Mucosa of rectum (tissue), 2 donors: ENCODE measurements around the gene SLC17A8.
"Not testable (repeated sequence)": the region's sequence is repeated elsewhere in the genome, so short reads cannot be mapped to it uniquely, and the experiment has no call there.

Source experiments
- H3K27ac ChIP-seq, 2 donors: one replicate each; pipeline ENCODE4 v1.7.0; 2013; ENCODE audit warnings: inconsistent platforms in 2 of 2, low read depth in 2 of 2, low read length in 2 of 2
- H3K27me3 ChIP-seq, 2 donors: one replicate each; pipeline ENCODE4 v1.7.0; 2013; ENCODE audit warnings: low read length in 2 of 2; ENCODE audit not compliant: control insufficient read depth in 2 of 2, insufficient read depth in 2 of 2
- H3K36me3 ChIP-seq, 2 donors: one replicate each; pipeline ENCODE4 v1.7.0; 2013; ENCODE audit warnings: low read length in 2 of 2; ENCODE audit not compliant: control insufficient read depth in 2 of 2, insufficient read depth in 2 of 2
- H3K4me1 ChIP-seq, 2 donors: one replicate each; pipeline ENCODE4 v1.7.0; 2013; ENCODE audit warnings: low read length in 2 of 2, mild to moderate bottlenecking in 1 of 2; ENCODE audit not compliant: control insufficient read depth in 2 of 2, insufficient read depth in 2 of 2
- H3K4me3 ChIP-seq, 2 donors: one replicate each; pipeline ENCODE4 v1.7.0; 2013; ENCODE audit warnings: low read length in 2 of 2
- H3K9ac ChIP-seq, 2 donors: one replicate each; pipeline ENCODE4 v1.7.0; 2013; ENCODE audit warnings: low read length in 2 of 2, low read depth in 1 of 2, mild to moderate bottlenecking in 1 of 2
- H3K9me3 ChIP-seq, 2 donors: one replicate each; pipeline ENCODE4 v1.7.0; 2013; ENCODE audit warnings: low read length in 2 of 2; ENCODE audit not compliant: control insufficient read depth in 2 of 2
- donor health status: healthy.
- donor health status: Normal muscosa, but diverticular disease.

Gene SLC17A8

GRCh38 chr12:100356644-100357223, at the start of gene SLC17A8:
Gene SLC17A8, plus strand, starts transcription at chr12:100357074. Its CDS starts 318 bp downstream, at chr12:100357392.
- Histone ChIP-seq H3K9me3 (no peaks in the 10 kb centered on the region), H3K27me3 (no peaks in the 10 kb centered on the region), H3K4me3 (peak within 1 kb of the TSS; percentile 21 to 22), H3K9ac (peak within 1 kb of the TSS in 1 of 2 donors; percentile 27), H3K27ac (no peak within 1 kb of the TSS), H3K36me3 (no peaks in the 10 kb centered on the region), H3K4me1 (peaks cover 0 to 12% of the 10 kb centered on the region in 2 donors)

DNA sequence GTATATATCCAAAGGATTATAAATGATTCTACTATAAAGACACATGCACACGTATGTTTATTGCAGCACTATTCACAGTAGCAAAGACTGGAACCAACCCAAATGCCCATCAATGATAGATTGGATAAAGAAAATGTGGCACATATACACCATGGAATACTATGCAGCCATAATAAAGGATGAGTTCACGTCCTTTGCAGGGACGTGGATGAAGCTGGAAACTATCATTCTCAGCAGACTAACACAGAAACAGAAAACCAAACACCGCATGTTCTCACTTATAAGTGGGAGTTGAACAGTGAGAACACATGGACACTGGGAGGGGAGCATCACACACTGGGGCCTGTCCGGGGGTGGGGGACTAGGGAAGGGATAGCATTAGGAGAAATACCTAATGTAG, 48.7 kb upstream of the SLC17A8 start:
- H3K27ac ChIP-seq, H3K4me3 ChIP-seq: not testable (repeated sequence)
- H3K36me3 ChIP-seq = peaks cover 21 to 38% of the 10 kb centered on the region in 2 donors

GRCh38 chr12:100311317-100311716, 45.6 kb upstream of the SLC17A8 start:
- Histone ChIP-seq H3K9me3 (no peaks in the 10 kb centered on the region), H3K27me3 (no peaks in the 10 kb centered on the region), H3K36me3 (peaks cover 32 to 37% of the 10 kb centered on the region in 2 donors), H3K4me3 (no peak overlapping the region), H3K27ac (no peak overlapping the region), H3K4me1 (no peaks in the 10 kb centered on the region), H3K9ac (no peak overlapping the region)

More for the DNA sequence above, 48.7 kb upstream of the SLC17A8 start:
- H3K27me3 ChIP-seq, H3K4me1 ChIP-seq, H3K9me3 ChIP-seq, H3K9ac ChIP-seq: not testable (repeated sequence)

DNA sequence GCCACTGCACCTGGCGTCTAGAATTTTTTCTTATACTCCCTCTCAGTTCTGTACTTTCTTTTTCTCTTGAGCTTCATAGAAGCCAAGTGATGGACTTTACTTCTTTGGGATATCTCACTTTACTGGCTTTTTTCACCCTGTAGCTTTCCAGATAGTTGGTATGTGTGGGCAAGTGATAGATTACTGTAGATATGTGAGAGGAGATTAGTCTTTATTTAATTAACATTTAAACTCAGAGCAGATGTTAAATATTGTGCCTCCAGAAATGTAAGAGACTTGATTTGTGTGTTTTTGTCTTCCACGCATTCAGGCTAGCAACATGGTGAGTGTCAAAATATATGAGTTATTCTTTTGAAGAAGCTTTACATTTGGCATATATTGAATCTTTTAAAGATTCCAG, 39.5 kb upstream of the SLC17A8 start:
- Histone ChIP-seq H3K27ac (no peak overlapping the region), H3K4me1 (no peaks in the 10 kb centered on the region), H3K9me3 (no peaks in the 10 kb centered on the region), H3K27me3 (no peaks in the 10 kb centered on the region), H3K9ac (no peak overlapping the region), H3K36me3 (peaks cover 32 to 41% of the 10 kb centered on the region in 2 donors), H3K4me3 (no peak overlapping the region)

DNA sequence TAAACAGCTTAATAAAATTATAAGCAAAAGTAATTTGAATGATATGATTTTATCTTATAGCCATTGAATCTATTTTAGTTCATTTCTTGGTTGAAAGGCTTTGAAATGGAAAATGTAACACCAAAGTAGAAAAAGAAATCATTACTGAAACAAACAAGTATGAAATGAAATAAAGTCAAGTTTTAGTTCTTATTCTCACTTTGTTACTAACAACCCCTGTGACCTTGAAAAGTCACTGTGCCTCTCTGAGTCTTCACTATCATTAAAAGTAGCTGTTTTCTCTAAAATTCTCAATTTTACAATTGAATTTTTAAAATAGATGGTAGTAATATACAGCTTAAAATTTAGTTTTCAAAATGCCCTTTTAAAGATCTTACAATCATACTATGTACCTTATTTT, 32.4 kb upstream of the SLC17A8 start:
- no peaks in the 10 kb centered on the region for H3K9me3 ChIP-seq
- H3K27me3 ChIP-seq = no peaks in the 10 kb centered on the region
- H3K36me3 ChIP-seq = peaks cover 26 to 27% of the 10 kb centered on the region in 2 donors
- no peak overlapping the region for H3K9ac ChIP-seq
- H3K4me1 ChIP-seq = no peaks in the 10 kb centered on the region
- H3K27ac ChIP-seq = no peak overlapping the region
- no peak overlapping the region for H3K4me3 ChIP-seq

DNA sequence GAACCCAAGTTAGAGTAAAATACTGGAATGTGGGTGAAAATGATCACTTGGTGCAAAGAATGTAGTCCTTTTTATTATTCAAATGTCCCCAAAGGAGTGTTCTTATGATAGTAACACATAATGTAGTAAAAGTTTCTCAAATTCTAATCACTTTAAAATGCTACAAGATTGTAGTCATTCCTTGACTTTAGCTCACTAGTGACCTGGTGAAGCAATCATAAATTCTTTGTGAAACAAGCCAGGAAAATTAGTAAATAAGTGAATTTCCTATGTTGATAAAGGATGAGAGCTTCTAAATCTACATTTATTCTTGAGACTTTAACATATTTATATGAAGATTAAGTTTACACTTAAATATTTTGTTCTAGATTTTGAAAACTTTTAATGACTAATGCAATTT, 30.7 kb upstream of the SLC17A8 start:
- Histone ChIP-seq H3K27me3 (no peaks in the 10 kb centered on the region), H3K36me3 (peaks cover 25 to 28% of the 10 kb centered on the region in 2 donors), H3K9ac (no peak overlapping the region), H3K4me1 (no peaks in the 10 kb centered on the region), H3K4me3 (no peak overlapping the region), H3K27ac (no peak overlapping the region), H3K9me3 (no peaks in the 10 kb centered on the region)

- Histone ChIP-seq H3K27me3 (no peaks in the 10 kb centered on the region), H3K4me1 (peaks cover 0 to 3% of the 10 kb centered on the region in 2 donors), H3K27ac (no peak overlapping the region), H3K9me3 (no peaks in the 10 kb centered on the region), H3K36me3 (peaks cover 30% of the 10 kb centered on the region in 2 donors), H3K4me3 (no peak overlapping the region), H3K9ac (no peak overlapping the region)
These were observed 27.1 kb upstream of the SLC17A8 start for GRCh38 chr12:100329800-100330199.

DNA sequence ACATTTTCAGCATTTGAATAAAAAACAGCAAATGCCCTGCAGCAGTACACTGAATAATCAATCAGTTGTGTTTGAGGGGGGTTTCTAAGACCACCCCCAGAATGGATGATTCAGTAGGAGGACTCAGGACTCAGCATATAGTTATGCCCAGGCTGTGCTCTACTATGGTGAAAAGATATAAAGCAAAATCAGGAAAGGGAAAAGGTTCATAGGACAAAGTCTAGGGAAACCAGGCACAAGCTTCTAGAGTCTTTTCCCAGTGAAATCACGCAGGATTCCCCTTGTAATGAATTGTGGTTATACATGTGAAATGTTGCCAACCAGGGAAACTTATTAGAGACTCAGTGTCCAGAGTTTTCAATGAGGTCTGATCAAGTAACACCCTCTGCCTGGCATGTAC, 25.0 kb upstream of the SLC17A8 start:
- H3K4me1 ChIP-seq = peaks cover 0 to 3% of the 10 kb centered on the region in 2 donors

GRCh38 chr12:100332852-100333251, 24.0 kb upstream of the SLC17A8 start:
- no peak overlapping the region for H3K9ac ChIP-seq
- H3K36me3 ChIP-seq = peaks cover 21 to 38% of the 10 kb centered on the region in 2 donors

More for the DNA sequence above, 25.0 kb upstream of the SLC17A8 start:
- H3K36me3 ChIP-seq = peaks cover 22 to 37% of the 10 kb centered on the region in 2 donors
- no peak overlapping the region for H3K27ac ChIP-seq
- no peaks in the 10 kb centered on the region for H3K27me3 ChIP-seq
- H3K9ac ChIP-seq = no peak overlapping the region
- H3K9me3 ChIP-seq = no peaks in the 10 kb centered on the region
- no peak overlapping the region for H3K4me3 ChIP-seq

DNA sequence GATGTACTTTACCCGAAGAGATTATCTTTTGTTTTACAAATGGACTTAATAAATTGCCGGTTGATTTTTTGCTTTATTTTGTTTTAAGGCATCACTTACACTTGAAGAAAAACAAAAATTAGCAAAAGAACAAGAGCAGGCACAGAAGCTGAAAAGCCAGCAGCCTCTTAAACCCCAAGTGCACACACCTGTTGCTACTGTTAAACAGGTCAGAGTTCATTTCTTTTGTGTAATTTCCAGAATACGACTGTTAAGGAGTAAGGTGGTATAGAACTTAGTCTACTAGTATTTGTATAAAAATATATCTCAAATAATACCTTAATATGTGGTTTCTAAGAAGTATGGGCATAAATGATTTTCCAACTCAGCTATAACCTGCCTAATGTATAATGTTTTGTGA, 19.6 kb upstream of the SLC17A8 start:
- no peak overlapping the region for H3K4me3 ChIP-seq
- no peaks in the 10 kb centered on the region for H3K27me3 ChIP-seq
- H3K36me3 ChIP-seq = peaks cover 16 to 37% of the 10 kb centered on the region in 2 donors
- H3K4me1 ChIP-seq = peaks cover 0 to 7% of the 10 kb centered on the region in 2 donors
- H3K9me3 ChIP-seq = no peaks in the 10 kb centered on the region
- H3K9ac ChIP-seq = no peak overlapping the region
- no peak overlapping the region for H3K27ac ChIP-seq

More at GRCh38 chr12:100332852-100333251, 24.0 kb upstream of the SLC17A8 start:
- Histone ChIP-seq H3K4me3 (no peak overlapping the region), H3K4me1 (peaks cover 0 to 7% of the 10 kb centered on the region in 2 donors), H3K27me3 (no peaks in the 10 kb centered on the region), H3K27ac (no peak overlapping the region), H3K9me3 (no peaks in the 10 kb centered on the region)
